Measurements from ENCODE around the gene GUCY1A1.

GUCY1A1 gene

DNA sequence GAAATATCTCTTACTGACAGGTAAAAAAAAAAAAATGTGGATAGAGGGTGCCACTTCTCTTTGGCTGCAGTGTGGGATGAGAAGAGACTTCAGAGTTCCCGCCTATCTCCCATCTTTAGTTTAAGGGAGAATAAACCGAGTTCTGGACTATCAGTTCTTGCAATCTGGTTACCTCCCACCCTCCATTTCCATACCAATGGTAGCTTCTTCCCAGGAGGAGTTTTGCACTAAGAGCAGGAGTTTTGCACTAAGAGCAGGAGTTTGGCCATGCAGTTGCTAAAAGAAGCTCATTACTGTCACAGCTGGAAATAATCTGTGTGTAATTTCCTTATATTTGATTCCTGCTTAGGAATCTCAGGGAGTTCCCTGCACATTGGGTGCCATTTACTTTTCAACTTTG, 81.4 kb downstream of the GUCY1A1 start:
- no peaks in the 10 kb centered on the region for H3K27me3 ChIP-seq
- no peaks in the 10 kb centered on the region for H4K20me1 ChIP-seq
- no peaks in the 10 kb centered on the region for H3K4me1 ChIP-seq
- H3K9ac ChIP-seq: no peak overlapping the region
- no peaks in the 10 kb centered on the region for H3K36me3 ChIP-seq
- H3K9me3 ChIP-seq: no peaks in the 10 kb centered on the region
- no peak overlapping the region for H3K4me2 ChIP-seq
- H3K27ac ChIP-seq: no peak overlapping the region
- TF ChIP-seq Cebpa-rat (IDR thresholded peaks at IDR 0.05): no peak
- H3K4me3 ChIP-seq: no peak overlapping the region

DNA sequence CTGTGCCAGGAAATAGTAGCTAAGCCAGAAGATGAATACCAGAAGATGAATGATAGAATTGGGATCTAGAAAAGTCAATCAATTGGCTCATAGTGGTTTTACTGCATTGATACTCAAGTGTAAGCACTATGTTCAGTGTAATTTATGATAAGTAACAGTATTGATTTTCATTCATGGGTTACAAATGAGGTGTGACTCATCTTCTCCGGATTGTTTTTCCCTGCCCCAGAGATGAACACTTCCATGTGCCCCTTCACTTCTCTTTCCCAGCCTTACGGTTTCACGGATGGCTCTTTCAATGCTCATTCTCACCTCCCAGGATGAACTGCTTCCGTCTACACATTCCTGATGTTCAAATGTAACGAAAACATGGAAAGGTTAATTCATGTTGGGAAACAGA, 82.4 kb downstream of the GUCY1A1 start:
- Histone ChIP-seq H3K4me1 (no peaks in the 10 kb centered on the region), H3K27ac (no peak overlapping the region), H3K9ac (no peak overlapping the region), H3K4me2 (no peak overlapping the region), H3K9me3 (no peaks in the 10 kb centered on the region), H4K20me1 (no peaks in the 10 kb centered on the region), H3K4me3 (no peak overlapping the region), H3K36me3 (no peaks in the 10 kb centered on the region), H3K27me3 (no peaks in the 10 kb centered on the region)
- TF ChIP-seq Cebpa-rat (IDR thresholded peaks at IDR 0.05): no peak

DNA sequence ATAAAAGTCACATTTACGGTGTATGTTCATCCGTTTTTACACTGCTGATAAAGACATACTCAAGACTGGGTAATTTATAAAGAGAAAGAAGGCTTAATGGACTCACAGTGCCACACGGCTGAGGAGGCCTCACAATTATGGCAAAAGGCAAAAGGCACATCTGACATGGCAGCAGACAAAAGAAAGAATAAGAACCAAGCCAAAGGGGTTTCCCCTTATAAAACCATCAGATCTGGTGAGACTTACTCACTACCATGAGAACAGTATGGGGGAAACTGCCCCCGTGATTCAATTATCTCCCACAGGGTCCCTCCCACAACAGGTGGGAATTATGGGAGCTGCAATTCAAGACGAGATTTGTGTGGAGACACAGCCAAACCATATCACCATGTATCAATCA, 84.9 kb downstream of the GUCY1A1 start:
- no peaks in the 10 kb centered on the region for H3K4me1 ChIP-seq
- TF ChIP-seq Cebpa-rat (IDR thresholded peaks at IDR 0.05): no peak
- H3K9ac ChIP-seq: no peak overlapping the region
- no peak overlapping the region for H3K4me2 ChIP-seq
- H3K4me3 ChIP-seq: no peak overlapping the region
- H3K27me3 ChIP-seq: no peaks in the 10 kb centered on the region
- H3K36me3 ChIP-seq: no peaks in the 10 kb centered on the region
- H4K20me1 ChIP-seq: no peaks in the 10 kb centered on the region
- H3K9me3 ChIP-seq: no peaks in the 10 kb centered on the region
- no peak overlapping the region for H3K27ac ChIP-seq

DNA sequence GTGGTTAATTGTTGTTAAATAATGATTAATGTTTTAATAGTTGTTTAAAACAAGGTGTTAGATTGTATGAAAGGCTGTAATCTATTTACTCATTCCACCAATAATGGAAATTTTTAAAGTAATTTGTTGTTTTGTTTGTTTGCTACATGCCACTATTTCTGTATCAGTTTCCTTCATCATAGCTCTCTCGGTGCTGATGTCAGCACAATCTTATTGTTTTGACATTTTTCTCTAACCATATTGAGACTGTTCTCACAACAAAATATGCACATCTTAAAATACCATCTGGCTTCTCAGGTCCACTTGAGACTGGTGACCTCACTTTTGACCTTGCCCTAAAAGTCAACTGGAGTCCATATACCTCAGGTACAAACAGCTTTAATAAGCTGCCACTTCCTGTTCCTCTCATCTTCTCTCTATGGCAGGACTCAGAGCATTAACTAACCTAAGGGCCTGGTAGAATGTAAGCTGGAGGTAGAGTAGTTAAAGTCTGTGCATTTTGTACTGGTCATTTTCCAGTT, 91.2 kb downstream of the GUCY1A1 start:
- H3K27me3 ChIP-seq: peaks cover 24% of the 10 kb centered on the region
- H3K9ac ChIP-seq: no peak overlapping the region
- H3K36me3 ChIP-seq: no peaks in the 10 kb centered on the region
- H3K4me2 ChIP-seq: no peak overlapping the region
- no peak overlapping the region for H3K4me3 ChIP-seq
- no peak overlapping the region for H3K27ac ChIP-seq
- H4K20me1 ChIP-seq: no peaks in the 10 kb centered on the region
- H3K4me1 ChIP-seq: 0 out of 2 replicates have a peak, but pooled peaks cover 5% of the 10 kb centered on the region
- H3K9me3 ChIP-seq: no peaks in the 10 kb centered on the region
- no peak for TF ChIP-seq Cebpa-rat (IDR thresholded peaks at IDR 0.05)

DNA sequence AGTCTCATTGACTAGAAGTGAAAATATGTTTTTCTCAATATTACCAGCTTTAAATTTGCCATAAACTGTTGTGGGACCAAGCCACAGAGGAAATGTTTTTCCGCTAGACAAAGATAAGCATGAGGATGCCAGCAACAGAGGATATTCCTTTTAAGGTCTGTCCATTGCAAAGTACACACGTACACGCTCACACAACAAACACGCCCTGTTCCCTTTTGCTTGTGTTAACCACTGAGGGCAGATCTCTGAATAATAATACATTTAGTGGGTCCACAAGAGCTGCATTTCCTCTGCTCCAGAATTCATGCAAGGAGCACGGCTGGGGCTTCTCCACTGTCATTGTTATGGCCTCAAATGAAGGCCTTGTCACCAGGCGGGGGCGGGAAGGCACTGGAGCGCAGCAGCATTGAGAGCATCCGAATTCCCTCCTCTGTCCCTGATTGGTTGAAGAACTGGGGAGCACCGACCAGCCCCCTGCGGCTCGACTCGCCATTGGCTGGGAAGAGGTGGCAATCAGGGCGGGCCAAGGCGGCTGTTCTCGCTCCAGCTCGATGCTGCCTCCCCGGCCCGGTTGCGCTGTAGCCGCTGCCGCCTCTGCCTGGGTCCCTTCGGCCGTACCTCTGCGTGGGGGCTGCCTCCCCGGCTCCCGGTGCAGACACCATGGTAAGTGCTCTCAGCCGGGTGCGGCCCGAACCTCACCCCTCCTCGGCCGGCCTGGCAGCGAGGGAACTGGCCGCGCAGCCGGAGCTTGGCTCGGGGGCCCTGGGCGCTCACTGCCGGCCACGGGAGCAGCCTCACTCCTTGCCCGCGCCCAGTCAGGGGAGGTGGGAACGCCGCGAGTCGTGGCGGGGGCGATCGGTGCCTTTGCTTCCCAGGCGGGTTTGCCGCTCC, 92.1 kb downstream of the GUCY1A1 start, which contains the start of gene GUCY1B1:
Gene GUCY1B1, plus strand, starts transcription at position 541 of the 891 bp plus-strand sequence. Its CDS starts 120 bp downstream, at position 661.
- peak within 1 kb of the TSS; percentile 74 for H3K4me3 ChIP-seq
- no peaks in the 10 kb centered on the region for H4K20me1 ChIP-seq
- H3K27ac ChIP-seq: no peak within 1 kb of the TSS
- no peak for TF ChIP-seq Cebpa-rat (IDR thresholded peaks at IDR 0.05)
- 0 out of 2 replicates have a peak, but pooled peaks cover 5% of the 10 kb centered on the region for H3K4me1 ChIP-seq
- H3K36me3 ChIP-seq: no peaks in the 10 kb centered on the region
- peak within 1 kb of the TSS; percentile 97 for H3K4me2 ChIP-seq
- peak within 1 kb of the TSS; percentile 72 for H3K9ac ChIP-seq
- peaks cover 24% of the 10 kb centered on the region for H3K27me3 ChIP-seq
- no peaks in the 10 kb centered on the region for H3K9me3 ChIP-seq

DNA sequence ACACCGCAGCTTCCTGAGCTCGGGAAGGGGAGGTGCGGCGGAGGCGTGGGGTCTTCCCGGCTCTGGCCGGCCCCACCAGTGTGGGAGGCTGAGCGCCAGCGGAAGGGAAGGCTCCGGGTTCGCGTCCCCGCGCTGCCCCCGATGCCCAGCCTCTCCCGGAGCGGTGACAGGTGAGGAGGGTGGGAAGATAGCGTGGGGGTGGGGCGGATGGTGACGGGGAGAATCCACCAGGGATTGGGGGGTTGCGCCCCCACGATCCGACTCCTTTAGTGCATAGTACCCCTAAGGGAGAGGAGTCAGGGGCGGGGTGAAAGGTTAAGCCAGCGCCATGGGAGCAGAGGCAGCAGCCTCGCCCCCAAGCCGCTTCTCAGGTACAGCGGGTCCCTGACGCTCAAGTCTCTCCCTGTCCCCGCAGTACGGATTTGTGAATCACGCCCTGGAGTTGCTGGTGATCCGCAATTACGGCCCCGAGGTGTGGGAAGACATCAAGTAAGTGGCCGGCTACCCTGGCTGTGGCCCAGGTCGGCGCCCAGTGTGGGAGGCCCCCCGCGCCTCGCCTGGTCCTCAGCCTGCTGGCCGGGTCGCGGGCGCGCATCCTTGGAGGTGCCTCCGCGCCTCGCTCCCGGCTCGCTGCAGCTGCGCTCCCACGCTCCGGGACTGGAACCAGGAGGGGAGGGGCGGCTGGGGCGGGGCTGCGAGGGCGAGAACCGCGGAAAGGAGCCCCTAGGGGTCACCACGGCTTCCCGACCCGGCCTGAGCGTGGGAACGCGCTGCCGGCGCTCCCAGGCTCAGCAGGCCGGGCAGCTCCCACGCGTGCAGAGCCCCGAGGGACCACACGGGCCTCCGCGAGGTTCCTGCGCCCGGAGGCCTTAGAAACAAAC, 93.0 kb downstream of the GUCY1A1 start:
- no peak for TF ChIP-seq Cebpa-rat (IDR thresholded peaks at IDR 0.05)
- no peaks in the 10 kb centered on the region for H4K20me1 ChIP-seq
- peaks cover 24% of the 10 kb centered on the region for H3K27me3 ChIP-seq
- H3K4me1 ChIP-seq: 0 out of 2 replicates have a peak, but pooled peaks cover 5% of the 10 kb centered on the region
- H3K9me3 ChIP-seq: no peaks in the 10 kb centered on the region
- H3K4me2 ChIP-seq: peak overlapping the region; percentile 97
- H3K9ac ChIP-seq: peak overlapping the region; percentile 72
- H3K27ac ChIP-seq: no peak overlapping the region
- H3K4me3 ChIP-seq: peak overlapping the region; percentile 74
- H3K36me3 ChIP-seq: no peaks in the 10 kb centered on the region

DNA sequence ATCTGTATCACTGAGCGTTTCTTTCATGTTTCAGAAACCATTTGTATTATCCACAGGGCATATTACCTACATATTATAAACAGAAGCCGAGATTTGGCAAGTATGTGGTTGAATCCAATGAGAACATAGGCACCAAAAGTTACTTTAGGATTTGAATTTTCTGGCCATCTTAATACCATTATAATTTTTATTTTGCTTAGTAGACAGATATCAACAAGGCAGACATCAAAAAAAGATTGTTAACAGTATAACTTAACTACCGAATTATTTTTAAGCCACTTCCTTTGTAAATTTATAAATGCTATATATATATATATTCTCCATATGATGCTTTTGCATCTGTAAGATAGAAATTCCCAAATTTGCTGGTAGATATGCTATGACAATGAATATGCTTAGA, 94.4 kb downstream of the GUCY1A1 start:
- Histone ChIP-seq H4K20me1 (no peaks in the 10 kb centered on the region), H3K9me3 (no peaks in the 10 kb centered on the region), H3K4me1 (0 out of 2 replicates have a peak, but pooled peaks cover 5% of the 10 kb centered on the region), H3K27me3 (peaks cover 24% of the 10 kb centered on the region), H3K4me3 (no peak overlapping the region), H3K36me3 (no peaks in the 10 kb centered on the region), H3K9ac (no peak overlapping the region), H3K4me2 (no peak overlapping the region), H3K27ac (no peak overlapping the region)
- TF ChIP-seq Cebpa-rat (IDR thresholded peaks at IDR 0.05): no peak

DNA sequence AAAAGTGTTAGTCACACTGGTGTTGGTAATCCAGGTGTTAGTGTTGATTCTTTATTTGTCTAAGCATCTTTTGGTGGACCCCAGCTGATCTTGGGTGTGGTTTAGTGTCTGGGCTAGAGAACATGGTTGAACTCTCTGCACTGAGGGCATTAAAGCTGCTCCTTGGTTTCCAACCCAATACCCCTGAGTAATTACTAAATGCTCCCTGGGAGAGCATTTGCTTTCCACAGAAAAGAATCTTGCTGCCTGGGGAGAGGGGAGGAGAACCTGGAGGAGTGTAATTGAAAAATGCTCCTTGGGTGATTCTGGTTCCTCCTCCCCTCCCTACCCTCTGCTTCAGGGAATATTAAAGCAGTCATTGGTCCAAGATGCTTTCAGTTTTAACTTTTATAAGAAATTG, 95.3 kb downstream of the GUCY1A1 start:
- Histone ChIP-seq H3K4me2 (no peak overlapping the region), H3K36me3 (no peaks in the 10 kb centered on the region), H3K27me3 (peaks cover 24% of the 10 kb centered on the region), H3K4me1 (0 out of 2 replicates have a peak, but pooled peaks cover 5% of the 10 kb centered on the region), H3K4me3 (no peak overlapping the region), H3K27ac (no peak overlapping the region), H4K20me1 (no peaks in the 10 kb centered on the region), H3K9ac (no peak overlapping the region), H3K9me3 (no peaks in the 10 kb centered on the region)
- no peak for TF ChIP-seq Cebpa-rat (IDR thresholded peaks at IDR 0.05)

DNA sequence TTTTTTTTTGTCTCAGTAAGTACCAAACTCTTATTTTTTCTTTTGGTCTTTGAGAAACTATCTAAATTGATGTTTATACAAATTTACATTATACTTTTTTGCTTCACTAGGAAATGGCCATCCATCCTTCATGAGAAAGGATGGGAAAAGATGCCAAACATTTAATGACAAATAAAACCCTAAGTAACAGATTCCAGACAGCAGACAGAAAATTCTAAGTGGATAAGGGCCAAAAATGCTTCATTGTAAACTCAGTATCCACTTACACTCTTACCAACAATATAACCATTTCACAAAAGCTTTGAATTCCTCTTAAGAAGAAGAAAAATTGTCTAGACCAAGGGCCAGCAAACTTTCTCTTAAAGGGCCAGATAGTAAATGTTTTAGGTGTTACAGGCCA, 95.7 kb downstream of the GUCY1A1 start:
- Histone ChIP-seq H3K4me3 (no peak overlapping the region), H3K27me3 (peaks cover 24% of the 10 kb centered on the region), H3K9me3 (no peaks in the 10 kb centered on the region), H4K20me1 (no peaks in the 10 kb centered on the region), H3K4me2 (no peak overlapping the region), H3K36me3 (no peaks in the 10 kb centered on the region), H3K4me1 (0 out of 2 replicates have a peak, but pooled peaks cover 5% of the 10 kb centered on the region), H3K27ac (no peak overlapping the region), H3K9ac (no peak overlapping the region)
- TF ChIP-seq Cebpa-rat (IDR thresholded peaks at IDR 0.05): no peak

Measured in BLaER1 (cell line).